Effector memory CD4-positive, alpha-beta T cell (primary cell): ENCODE data around the gene DIAPH1.

Source experiments
- DNase-seq, 3 donors: peaks; one replicate each; pipeline ENCODE4 v3.0.0-alpha.2; 2020
- H3K27ac ChIP-seq: 2 replicates; pipeline ENCODE4 v1.7.0; 2013; ENCODE audit warnings: mild to moderate bottlenecking, low read length, moderate library complexity; ENCODE audit not compliant: insufficient read depth, poor library complexity, severe bottlenecking
- H3K27me3 ChIP-seq: replicated peaks from 2 replicates; pipeline ENCODE4 v1.7.0; 2013; ENCODE audit warnings: mild to moderate bottlenecking, low read length; ENCODE audit not compliant: insufficient read depth, control insufficient read depth, poor library complexity, severe bottlenecking
- H3K36me3 ChIP-seq: 2 replicates; pipeline ENCODE4 v1.7.0; 2013; ENCODE audit warnings: mild to moderate bottlenecking, low read length, moderate library complexity; ENCODE audit not compliant: control insufficient read depth, insufficient read depth
- H3K4me1 ChIP-seq: 2 replicates; pipeline ENCODE4 v1.7.0; 2013; ENCODE audit warnings: low read length, mild to moderate bottlenecking; ENCODE audit not compliant: control insufficient read depth, insufficient read depth, poor library complexity, severe bottlenecking
- H3K4me3 ChIP-seq: 2 replicates; pipeline ENCODE4 v1.7.0; 2013; ENCODE audit warnings: low read length, low read depth, mild to moderate bottlenecking; ENCODE audit not compliant: insufficient read depth, poor library complexity, severe bottlenecking
- H3K9me3 ChIP-seq: 2 replicates; pipeline ENCODE4 v1.7.0; 2013; ENCODE audit warnings: mild to moderate bottlenecking, low read length, moderate library complexity; ENCODE audit not compliant: control insufficient read depth

The DIAPH1 gene

GRCh38 chr5:141547488-141547887 lies 71.3 kb downstream of the DIAPH1 start:
- no peaks in the 10 kb centered on the region for H3K27me3 ChIP-seq
- H3K4me1 ChIP-seq, result no peaks in the 10 kb centered on the region
- H3K36me3 ChIP-seq, result peaks cover 30% of the 10 kb centered on the region
- no peak for DNase-seq
- H3K4me3 ChIP-seq, result no peak overlapping the region
- H3K9me3 ChIP-seq, result peaks cover 5% of the 10 kb centered on the region
- H3K27ac ChIP-seq, result no peak overlapping the region

GRCh38 chr5:141543053-141543452 lies 75.7 kb downstream of the DIAPH1 start:
- peaks cover 24% of the 10 kb centered on the region for H3K36me3 ChIP-seq
- no peaks in the 10 kb centered on the region for H3K27me3 ChIP-seq
- no peaks in the 10 kb centered on the region for H3K4me1 ChIP-seq
- H3K9me3 ChIP-seq, result peaks cover 5% of the 10 kb centered on the region
- H3K4me3 ChIP-seq, result no peak overlapping the region
- H3K27ac ChIP-seq, result no peak overlapping the region
- no peak for DNase-seq

- H3K4me3 ChIP-seq, result no peak overlapping the region
- no peaks in the 10 kb centered on the region for H3K27me3 ChIP-seq
- H3K9me3 ChIP-seq, result no peaks in the 10 kb centered on the region
- no peak for DNase-seq
- no peak overlapping the region for H3K27ac ChIP-seq
- H3K36me3 ChIP-seq, result peaks cover 54% of the 10 kb centered on the region
- H3K4me1 ChIP-seq, result no peaks in the 10 kb centered on the region
Observed at GRCh38 chr5:141534492-141535213, 84.1 kb downstream of the DIAPH1 start.

GRCh38 chr5:141533897-141534296 lies 84.9 kb downstream of the DIAPH1 start:
- H3K4me3 ChIP-seq, result no peak overlapping the region
- H3K27ac ChIP-seq, result no peak overlapping the region
- H3K9me3 ChIP-seq, result no peaks in the 10 kb centered on the region
- peaks cover 62% of the 10 kb centered on the region for H3K36me3 ChIP-seq
- no peaks in the 10 kb centered on the region for H3K4me1 ChIP-seq
- H3K27me3 ChIP-seq, result no peaks in the 10 kb centered on the region
- no peak for DNase-seq

- peaks cover 73% of the 10 kb centered on the region for H3K36me3 ChIP-seq
Observed at GRCh38 chr5:141532726-141533125, 86.1 kb downstream of the DIAPH1 start.

GRCh38 chr5:141529873-141530272 lies 88.9 kb downstream of the DIAPH1 start:
- H3K9me3 ChIP-seq, result no peaks in the 10 kb centered on the region
- H3K27ac ChIP-seq, result no peak overlapping the region
- H3K27me3 ChIP-seq, result no peaks in the 10 kb centered on the region
- no peak for DNase-seq
- H3K4me3 ChIP-seq, result no peak overlapping the region
- no peaks in the 10 kb centered on the region for H3K4me1 ChIP-seq
- peaks cover 94% of the 10 kb centered on the region for H3K36me3 ChIP-seq

More at GRCh38 chr5:141532726-141533125, 86.1 kb downstream of the DIAPH1 start:
- DNase-seq, result no peak
- no peaks in the 10 kb centered on the region for H3K9me3 ChIP-seq
- no peaks in the 10 kb centered on the region for H3K27me3 ChIP-seq
- H3K4me3 ChIP-seq, result no peak overlapping the region
- no peak overlapping the region for H3K27ac ChIP-seq
- no peaks in the 10 kb centered on the region for H3K4me1 ChIP-seq

GRCh38 chr5:141529002-141529401 lies 89.8 kb downstream of the DIAPH1 start:
- DNase-seq, result no peak
- Histone ChIP-seq H3K27ac (no peak overlapping the region), H3K36me3 (peaks cover 95% of the 10 kb centered on the region), H3K4me3 (no peak overlapping the region), H3K27me3 (no peaks in the 10 kb centered on the region), H3K9me3 (no peaks in the 10 kb centered on the region), H3K4me1 (no peaks in the 10 kb centered on the region)

- Histone ChIP-seq H3K27ac (no peak overlapping the region), H3K4me3 (no peak overlapping the region), H3K4me1 (no peaks in the 10 kb centered on the region), H3K27me3 (no peaks in the 10 kb centered on the region), H3K36me3 (peaks cover 95% of the 10 kb centered on the region), H3K9me3 (no peaks in the 10 kb centered on the region)
- DNase-seq, result no peak
Observed at GRCh38 chr5:141528291-141528984, 90.4 kb downstream of the DIAPH1 start.

GRCh38 chr5:141527426-141527825 lies 91.4 kb downstream of the DIAPH1 start:
- no peak overlapping the region for H3K4me3 ChIP-seq
- H3K4me1 ChIP-seq, result no peaks in the 10 kb centered on the region
- peaks cover 95% of the 10 kb centered on the region for H3K36me3 ChIP-seq
- H3K9me3 ChIP-seq, result no peaks in the 10 kb centered on the region
- no peaks in the 10 kb centered on the region for H3K27me3 ChIP-seq
- no peak for DNase-seq
- no peak overlapping the region for H3K27ac ChIP-seq

GRCh38 chr5:141525653-141526052 lies 93.1 kb downstream of the DIAPH1 start:
- H3K9me3 ChIP-seq, result no peaks in the 10 kb centered on the region
- no peaks in the 10 kb centered on the region for H3K4me1 ChIP-seq
- no peak overlapping the region for H3K27ac ChIP-seq
- H3K36me3 ChIP-seq, result peaks cover 96% of the 10 kb centered on the region
- no peak for DNase-seq
- no peaks in the 10 kb centered on the region for H3K27me3 ChIP-seq
- no peak overlapping the region for H3K4me3 ChIP-seq
